ENCODE data around the gene RIC8A. TPM values are rescaled to one million over a fixed set of nuclear protein-coding genes. Genes with fewer than 3 reads are reported as not detected.
A peak's percentile ranks its signal among the peaks of the same experiment; 100 is the strongest.

Gene RIC8A
- total and polyA plus RNA-seq, 7 donors, result 39.6 to 103 (median 73.7) TPM

DNA sequence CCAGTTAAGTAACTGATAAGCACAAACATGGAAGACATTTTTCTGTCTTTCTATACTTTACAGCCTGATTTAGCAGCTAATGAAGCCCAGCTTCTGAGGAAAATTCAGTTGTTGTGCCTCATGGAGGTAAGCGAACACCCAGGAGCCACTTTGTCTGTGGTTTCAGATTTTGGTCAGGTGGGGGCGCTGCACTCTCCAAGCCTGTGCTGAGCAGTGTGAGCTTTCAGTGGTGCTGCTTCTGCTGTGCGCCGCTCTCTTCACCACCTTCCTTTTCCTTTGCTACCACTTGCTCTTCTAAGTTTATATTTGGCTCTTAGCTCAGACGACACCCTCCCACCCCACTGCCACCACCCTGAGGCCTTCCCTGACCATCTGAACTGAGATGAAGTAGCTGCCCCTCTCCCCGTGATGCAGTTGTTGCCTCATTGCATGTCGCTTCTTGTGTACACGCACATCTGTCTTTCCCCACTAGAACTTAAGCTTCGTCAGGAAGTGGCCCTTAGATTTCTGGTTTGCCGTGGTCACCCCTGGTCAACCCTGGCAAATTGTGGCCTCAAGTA lies 43.3 kb downstream of the RIC8A start:
- peak; percentile 72 for DNase-seq
- Histone ChIP-seq H3K27me3 (no peaks in the 10 kb centered on the region), H3K9me3 (no peaks in the 10 kb centered on the region), H3K4me1 (no peaks in the 10 kb centered on the region), H3K4me3 (no peak overlapping the region), H3K36me3 (peaks cover 19 to 82% (median 42%) of the 10 kb centered on the region in 4 donors), H3K27ac (no peak overlapping the region)
- intact Hi-C loops (cut with DNase I), result loop anchor here (5.0 kb wide), 3 partner anchors 36 to 106 kb away; partner anchors contain the start of gene PGGHG
- no peak for TF ChIP-seq EP300 (IDR thresholded peaks at IDR 0.05)
- TF ChIP-seq, protein P1, sequence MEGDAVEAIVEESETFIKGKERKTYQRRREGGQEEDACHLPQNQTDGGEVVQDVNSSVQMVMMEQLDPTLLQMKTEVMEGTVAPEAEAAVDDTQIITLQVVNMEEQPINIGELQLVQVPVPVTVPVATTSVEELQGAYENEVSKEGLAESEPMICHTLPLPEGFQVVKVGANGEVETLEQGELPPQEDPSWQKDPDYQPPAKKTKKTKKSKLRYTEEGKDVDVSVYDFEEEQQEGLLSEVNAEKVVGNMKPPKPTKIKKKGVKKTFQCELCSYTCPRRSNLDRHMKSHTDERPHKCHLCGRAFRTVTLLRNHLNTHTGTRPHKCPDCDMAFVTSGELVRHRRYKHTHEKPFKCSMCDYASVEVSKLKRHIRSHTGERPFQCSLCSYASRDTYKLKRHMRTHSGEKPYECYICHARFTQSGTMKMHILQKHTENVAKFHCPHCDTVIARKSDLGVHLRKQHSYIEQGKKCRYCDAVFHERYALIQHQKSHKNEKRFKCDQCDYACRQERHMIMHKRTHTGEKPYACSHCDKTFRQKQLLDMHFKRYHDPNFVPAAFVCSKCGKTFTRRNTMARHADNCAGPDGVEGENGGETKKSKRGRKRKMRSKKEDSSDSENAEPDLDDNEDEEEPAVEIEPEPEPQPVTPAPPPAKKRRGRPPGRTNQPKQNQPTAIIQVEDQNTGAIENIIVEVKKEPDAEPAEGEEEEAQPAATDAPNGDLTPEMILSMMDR (IDR thresholded peaks at IDR 0.05), result peak; percentile 29 to 58 (median 46)
- TF ChIP-seq POLR2AphosphoS5 (IDR thresholded peaks at IDR 0.05), result no peak
- WGBS, 2 donors, result 75 to 83% methylated on average over 10 of the region's 10 CpGs

DNA sequence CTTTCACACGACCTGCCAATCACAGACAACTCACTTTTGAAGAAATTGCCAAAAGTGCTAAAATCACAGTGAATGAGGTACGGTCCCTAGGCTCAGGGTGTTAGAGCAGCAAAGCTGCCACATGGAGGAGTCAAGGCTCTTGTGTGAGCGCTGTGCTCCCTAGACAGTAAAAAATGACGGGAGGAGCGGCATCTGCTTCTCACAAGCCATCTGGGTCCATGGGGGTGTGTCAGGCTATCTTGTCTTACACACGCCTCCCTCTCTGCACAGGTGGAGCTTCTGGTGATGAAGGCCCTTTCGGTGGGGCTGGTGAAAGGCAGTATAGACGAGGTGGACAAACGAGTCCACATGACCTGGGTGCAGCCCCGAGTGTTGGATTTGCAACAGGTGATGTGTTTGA lies 44.0 kb downstream of the RIC8A start:
- intact Hi-C loops (cut with DNase I), result loop anchor here (5.0 kb wide), 3 partner anchors 36 to 106 kb away; partner anchors contain the start of gene PGGHG
- no peak overlapping the region for H3K4me3 ChIP-seq
- TF ChIP-seq EP300 (IDR thresholded peaks at IDR 0.05) (no peak), POLR2AphosphoS5 (IDR thresholded peaks at IDR 0.05) (no peak), POLR2A (IDR thresholded peaks at IDR 0.05) (no peak)
- TF ChIP-seq, protein P1 (IDR thresholded peaks at IDR 0.05), result no peak
- H3K27me3 ChIP-seq, result no peaks in the 10 kb centered on the region
- no peaks in the 10 kb centered on the region for H3K4me1 ChIP-seq
- 80% methylated on average over 10 of the region's 10 CpGs for WGBS, 2 donors
- peaks cover 17 to 75% (median 35%) of the 10 kb centered on the region in 4 donors for H3K36me3 ChIP-seq
- H3K9me3 ChIP-seq, result no peaks in the 10 kb centered on the region
- H3K27ac ChIP-seq, result no peak overlapping the region
- no peak for DNase-seq

DNA sequence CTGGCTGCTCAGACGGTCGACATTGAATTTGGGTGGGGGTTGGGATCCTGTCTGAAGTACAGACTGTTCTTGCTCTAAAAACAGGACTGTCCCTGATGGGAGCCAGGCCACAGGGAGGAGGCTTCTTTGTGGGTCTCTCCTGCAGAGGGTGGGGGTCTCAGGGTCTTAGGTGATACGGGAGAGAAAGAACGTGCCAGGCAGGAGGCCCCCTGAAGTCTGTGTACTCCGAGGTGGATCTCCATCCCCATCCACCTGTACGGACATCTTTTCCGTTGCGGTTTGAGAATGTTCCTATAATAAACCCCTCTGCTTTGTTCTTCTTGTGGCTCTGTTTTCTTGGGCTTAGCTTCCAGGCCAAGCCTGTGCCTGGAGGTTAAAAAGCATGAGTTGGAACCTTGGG lies 45.2 kb downstream of the RIC8A start:
- intact Hi-C loops (cut with DNase I), result loop anchor here (5.0 kb wide), 3 partner anchors 35 to 105 kb away; partner anchors contain the start of gene PGGHG
- Histone ChIP-seq H3K27ac (no peak overlapping the region), H3K27me3 (no peaks in the 10 kb centered on the region), H3K4me3 (no peak overlapping the region), H3K9me3 (no peaks in the 10 kb centered on the region), H3K36me3 (peaks cover 12 to 63% (median 25%) of the 10 kb centered on the region in 4 donors), H3K4me1 (no peaks in the 10 kb centered on the region)
- 91 to 93% methylated on average over 8 of the region's 8 CpGs for WGBS, 2 donors
- TF ChIP-seq, protein P1 (IDR thresholded peaks at IDR 0.05), result no peak
- no peak for TF ChIP-seq POLR2A (IDR thresholded peaks at IDR 0.05)
- no peak for TF ChIP-seq EP300 (IDR thresholded peaks at IDR 0.05)
- no peak for TF ChIP-seq POLR2AphosphoS5 (IDR thresholded peaks at IDR 0.05)
- DNase-seq, result no peak

DNA sequence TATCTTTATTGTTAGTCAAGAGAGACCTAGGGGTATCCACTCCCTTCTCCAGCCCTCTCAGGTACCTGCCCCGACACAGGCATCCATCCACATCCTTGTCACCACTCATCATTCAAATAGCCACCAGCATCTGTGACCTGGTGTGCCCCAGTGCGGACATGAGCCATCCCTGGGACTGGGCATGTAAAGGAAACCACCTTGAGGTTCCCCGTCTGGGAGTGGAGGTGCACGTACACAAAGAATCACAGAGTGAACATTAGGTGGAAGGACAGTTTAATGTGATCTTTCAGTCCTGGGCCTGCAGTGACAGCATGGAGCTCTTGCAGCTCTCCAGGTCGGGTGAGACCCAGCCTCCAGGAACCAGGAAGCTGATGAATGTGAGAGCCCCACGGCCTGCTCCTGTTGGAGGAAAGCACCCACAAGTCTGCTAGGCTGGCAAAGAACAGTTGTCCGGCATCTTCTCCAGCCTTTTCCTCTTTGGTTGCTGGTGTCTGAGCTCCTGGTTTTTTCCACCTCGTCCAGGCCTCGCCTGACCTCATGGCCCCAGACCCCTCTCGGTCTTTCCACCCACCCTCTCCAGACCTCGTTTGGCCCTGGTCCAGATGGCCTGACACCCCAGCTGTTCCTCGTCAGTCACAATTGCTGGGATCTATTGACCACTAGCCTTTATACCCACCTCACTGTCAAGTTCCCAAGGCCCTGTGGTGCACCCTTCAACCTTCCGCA lies 45.8 kb downstream of the RIC8A start:
- TF ChIP-seq POLR2AphosphoS5 (IDR thresholded peaks at IDR 0.05) (no peak), EP300 (IDR thresholded peaks at IDR 0.05) (no peak), POLR2A (IDR thresholded peaks at IDR 0.05) (no peak)
- TF ChIP-seq, protein P1 (IDR thresholded peaks at IDR 0.05), result no peak

More for the DNA sequence above, 45.8 kb downstream of the RIC8A start:
- no peaks in the 10 kb centered on the region for H3K4me1 ChIP-seq
- intact Hi-C loops (cut with DNase I), result loop anchor here (5.0 kb wide), 3 partner anchors 34 to 104 kb away; partner anchors contain the start of gene PGGHG
- WGBS, 2 donors, result 79 to 83% methylated on average over 13 of the region's 13 CpGs
- H3K4me3 ChIP-seq, result no peak overlapping the region
- no peaks in the 10 kb centered on the region for H3K9me3 ChIP-seq
- DNase-seq, result no peak
- no peak overlapping the region for H3K27ac ChIP-seq
- H3K36me3 ChIP-seq, result peaks cover 9 to 57% (median 19%) of the 10 kb centered on the region in 4 donors
- no peaks in the 10 kb centered on the region for H3K27me3 ChIP-seq

All from sigmoid colon (tissue), 7 donors.